ENCODE results near the gene HSPA4.
A peak's percentile ranks its signal among the peaks of the same experiment; 100 is the strongest.
"Not testable (repeated sequence)": the region's sequence is repeated elsewhere in the genome, so short reads cannot be mapped to it uniquely, and the experiment has no call there.

HSPA4 gene

GRCh38 chr5:133129289-133129688 lies 77.5 kb downstream of the HSPA4 start:
- DNase-seq, result no peak

- no peak for DNase-seq
Observed at GRCh38 chr5:133129950-133130349, 78.1 kb downstream of the HSPA4 start.

GRCh38 chr5:133130387-133131118 lies 78.7 kb downstream of the HSPA4 start:
- no peak for DNase-seq

GRCh38 chr5:133132717-133133116 lies 80.9 kb downstream of the HSPA4 start:
- no peak for DNase-seq

- not testable (repeated sequence) for DNase-seq
Observed at GRCh38 chr5:133133241-133133640, 81.4 kb downstream of the HSPA4 start.

- not testable (repeated sequence) for DNase-seq
Observed at GRCh38 chr5:133136890-133137289, 85.1 kb downstream of the HSPA4 start.

- no peak for DNase-seq
Observed at GRCh38 chr5:133140311-133140710, 88.5 kb downstream of the HSPA4 start.

GRCh38 chr5:133141746-133142145 lies 89.9 kb downstream of the HSPA4 start:
- no peak for DNase-seq

GRCh38 chr5:133142782-133143181 lies 91.0 kb downstream of the HSPA4 start:
- DNase-seq, result no peak

GRCh38 chr5:133144245-133144981 lies 92.6 kb downstream of the HSPA4 start:
- DNase-seq, result no peak

GRCh38 chr5:133145436-133146170 lies 93.8 kb downstream of the HSPA4 start:
- no peak for DNase-seq

- no peak for DNase-seq
Observed at GRCh38 chr5:133147411-133147810, 95.6 kb downstream of the HSPA4 start.

GRCh38 chr5:133147815-133148567 lies 96.2 kb downstream of the HSPA4 start:
- DNase-seq, result no peak

- peak; percentile 64 for DNase-seq
Observed at GRCh38 chr5:133149345-133149744, 97.5 kb downstream of the HSPA4 start.

- no peak for DNase-seq
Observed at GRCh38 chr5:133150909-133151544, 99.2 kb downstream of the HSPA4 start.

- DNase-seq, result no peak
Observed at GRCh38 chr5:133154274-133155075, 102.7 kb downstream of the HSPA4 start.

- no peak for DNase-seq
Observed at GRCh38 chr5:133155326-133155969, 103.6 kb downstream of the HSPA4 start.

Measured in NCI-H146 (cell line).